Activated CD8-positive, alpha-beta memory T cell treated with anti-CD3 and anti-CD28 coated beads, Interleukin-2, amount 10 ng/mL, durations not matched to agents 7 days and 5 days (primary cell): ENCODE data around the gene OR10C1. TPM values are rescaled to one million over a fixed set of nuclear protein-coding genes. Genes with fewer than 3 reads are reported as not detected.

ENCODE experiments used
- ATAC-seq: fragments of 150-1000 bp; cut with Tn5 transposase; one replicate; pipeline ENCODE4 v1.10.0; 2021; ENCODE audit warnings: moderate library complexity
- CTCF ChIA-PET: fragments of 350-600 bp; sonication (Branson Sonifier 250); formaldehyde crosslinking; loops from one replicate; lab custom pipeline; 2021; ENCODE audit warnings: antibody characterized with exemption; lab: Charles Lee
- DNase-seq: peaks from one replicate; pipeline ENCODE4 v3.0.0-alpha.2; 2020
- H3K27ac Mint-ChIP-seq: one replicate; pipeline ENCODE4 v1.8.0; 2021; ENCODE audit warnings: mild to moderate bottlenecking, mixed read lengths
- H3K27me3 Mint-ChIP-seq: one replicate; pipeline ENCODE4 v1.8.0; 2021; ENCODE audit warnings: mixed read lengths
- H3K36me3 Mint-ChIP-seq: one replicate; pipeline ENCODE4 v1.8.0; 2021; ENCODE audit warnings: mild to moderate bottlenecking, mixed read lengths
- H3K4me1 Mint-ChIP-seq: one replicate; pipeline ENCODE4 v1.8.0; 2021; ENCODE audit warnings: mixed read lengths
- H3K4me3 Mint-ChIP-seq: one replicate; pipeline ENCODE4 v1.8.0; 2021; ENCODE audit warnings: mild to moderate bottlenecking, moderate library complexity, mixed read lengths
- H3K9me3 Mint-ChIP-seq: one replicate; pipeline ENCODE4 v1.8.0; 2022; ENCODE audit warnings: low read depth, mixed read lengths
- total RNA-seq, 2 experiments: library from RNA; stranded (reverse); gene quantifications; one replicate each; pipeline ENCODE4 v1.2.3, GENCODE V29; 2021

Gene OR10C1
- total RNA-seq, 2 experiments from 2014 or later, result not detected

DNA sequence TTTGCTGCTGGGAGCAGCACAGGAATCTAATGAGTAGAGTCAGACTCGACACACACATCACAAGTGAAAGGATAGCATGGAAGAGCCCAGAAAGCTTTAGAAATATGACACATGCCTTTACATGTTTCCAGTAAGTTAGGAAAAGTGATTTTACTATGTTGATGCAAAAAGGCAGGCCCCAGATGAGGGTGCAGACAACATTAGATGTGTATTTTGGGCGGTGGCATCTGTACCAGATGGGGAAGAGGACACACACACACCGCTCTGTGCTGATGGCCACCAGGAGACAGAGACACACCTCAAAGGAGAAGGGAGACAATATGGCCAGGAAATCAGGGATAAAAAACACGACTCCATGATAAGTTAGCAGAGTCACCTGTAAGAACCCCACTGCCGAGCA lies 48.0 kb downstream of the OR10C1 start:
- Mint-ChIP-seq H3K27me3 (peaks cover 20% of the 10 kb centered on the region), H3K4me3 (no peak overlapping the region), H3K27ac (no peak overlapping the region), H3K36me3 (no peaks in the 10 kb centered on the region), H3K9me3 (no peaks in the 10 kb centered on the region), H3K4me1 (no peaks in the 10 kb centered on the region)
- no peak for DNase-seq
- CTCF ChIA-PET, result no interaction called here
- no peak for ATAC-seq

- H3K9me3 Mint-ChIP-seq, result no peaks in the 10 kb centered on the region
- no peaks in the 10 kb centered on the region for H3K4me1 Mint-ChIP-seq
- CTCF ChIA-PET, result no interaction called here
- no peak for ATAC-seq
- no peak for DNase-seq
- peaks cover 15% of the 10 kb centered on the region for H3K27me3 Mint-ChIP-seq
- H3K27ac Mint-ChIP-seq, result no peak within 1 kb of the TSS
- no peak within 1 kb of the TSS for H3K4me3 Mint-ChIP-seq
- H3K36me3 Mint-ChIP-seq, result no peaks in the 10 kb centered on the region
These were observed 48.6 kb downstream of the OR10C1 start, which contains the start of gene MAS1L for GRCh38 chr6:29487660-29488059. TSS of gene MAS1L (minus strand) at chr6:29487956. CDS start at chr6:29487902, 54 bp downstream.

GRCh38 chr6:29488874-29489273 lies 49.8 kb downstream of the OR10C1 start:
- ATAC-seq, result no peak
- peaks cover 12% of the 10 kb centered on the region for H3K27me3 Mint-ChIP-seq
- no peak for DNase-seq
- no peaks in the 10 kb centered on the region for H3K9me3 Mint-ChIP-seq
- no peaks in the 10 kb centered on the region for H3K36me3 Mint-ChIP-seq
- CTCF ChIA-PET, result no interaction called here
- no peaks in the 10 kb centered on the region for H3K4me1 Mint-ChIP-seq
- H3K4me3 Mint-ChIP-seq, result no peak overlapping the region
- H3K27ac Mint-ChIP-seq, result no peak overlapping the region

GRCh38 chr6:29489286-29489685 lies 50.2 kb downstream of the OR10C1 start:
- H3K36me3 Mint-ChIP-seq, result no peaks in the 10 kb centered on the region
- CTCF ChIA-PET, result no interaction called here
- no peak overlapping the region for H3K27ac Mint-ChIP-seq
- no peaks in the 10 kb centered on the region for H3K9me3 Mint-ChIP-seq
- DNase-seq, result no peak
- no peak overlapping the region for H3K4me3 Mint-ChIP-seq
- H3K4me1 Mint-ChIP-seq, result no peaks in the 10 kb centered on the region
- no peak for ATAC-seq
- H3K27me3 Mint-ChIP-seq, result peaks cover 13% of the 10 kb centered on the region

DNA sequence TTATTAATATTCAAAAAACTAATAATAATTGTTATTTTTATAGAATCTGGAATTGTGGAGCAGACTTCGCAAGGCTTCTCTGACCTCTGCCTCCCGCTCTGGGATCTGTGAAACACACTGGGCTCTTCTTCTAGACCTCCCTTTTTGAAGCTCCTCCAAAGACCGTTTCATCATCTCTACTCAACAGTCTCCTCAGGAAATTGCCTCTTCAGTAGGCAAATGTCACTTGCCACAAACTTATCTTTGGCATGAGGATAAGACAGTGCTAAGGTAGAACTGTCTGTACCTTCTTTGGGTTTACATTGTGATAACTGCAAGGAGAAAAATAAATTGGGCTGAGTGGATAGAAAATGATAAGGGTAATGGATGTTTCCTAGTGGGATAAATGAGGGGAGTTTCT lies 50.9 kb downstream of the OR10C1 start:
- Mint-ChIP-seq H3K4me1 (no peaks in the 10 kb centered on the region), H3K9me3 (no peaks in the 10 kb centered on the region), H3K27ac (no peak overlapping the region), H3K4me3 (no peak overlapping the region), H3K36me3 (no peaks in the 10 kb centered on the region), H3K27me3 (peaks cover 14% of the 10 kb centered on the region)
- ATAC-seq (no peak), DNase-seq (no peak)
- CTCF ChIA-PET, result no interaction called here

- peaks cover 15% of the 10 kb centered on the region for H3K27me3 Mint-ChIP-seq
- H3K9me3 Mint-ChIP-seq, result no peaks in the 10 kb centered on the region
- no peaks in the 10 kb centered on the region for H3K36me3 Mint-ChIP-seq
- H3K4me3 Mint-ChIP-seq, result no peak overlapping the region
- H3K27ac Mint-ChIP-seq, result no peak overlapping the region
- H3K4me1 Mint-ChIP-seq, result no peaks in the 10 kb centered on the region
- ATAC-seq (no peak), DNase-seq (no peak)
- CTCF ChIA-PET, result no interaction called here
These were observed 51.4 kb downstream of the OR10C1 start for GRCh38 chr6:29490552-29490951.

Other genes starting within 250 kb of the OR10C1 start
- gene OR14J1, start 137.6 kb upstream of the OR10C1 start, total RNA-seq, result not detected
- not detected for gene OR5V1, start 70.4 kb upstream of the OR10C1 start, total RNA-seq
- gene OR12D3, start 64.0 kb upstream of the OR10C1 start, total RNA-seq, result not detected
- gene OR12D2, start 43.7 kb upstream of the OR10C1 start, total RNA-seq, result not detected
- not detected for gene OR12D1, start 24.4 kb upstream of the OR10C1 start, total RNA-seq
- not detected for gene OR11A1, start 17.8 kb downstream of the OR10C1 start, total RNA-seq
- gene OR2H1, start 17.8 kb downstream of the OR10C1 start, total RNA-seq, result not detected
- not detected for gene MAS1L, start 48.6 kb downstream of the OR10C1 start, total RNA-seq
- 1 to 10 TPM in 1 of 2 experiments, not detected in 1; 1.6 TPM for gene UBD, start 120.4 kb downstream of the OR10C1 start, total RNA-seq
- not detected for gene OR2H2, start 145.8 kb downstream of the OR10C1 start, total RNA-seq
- gene GABBR1, start 193.9 kb downstream of the OR10C1 start, total RNA-seq, result 1 to 10 TPM; 6.0 to 8.1 TPM
- not detected for gene MOG, start 217.8 kb downstream of the OR10C1 start, total RNA-seq
- 10 to 100 TPM; 14.1 to 16.1 TPM for gene ZFP57, start 241.8 kb downstream of the OR10C1 start, total RNA-seq